CD14-positive monocyte (primary cell): ENCODE results near the gene ACY1. TPM values are rescaled to one million over a fixed set of nuclear protein-coding genes. Genes with fewer than 3 reads are reported as not detected.
A peak's percentile ranks its signal among the peaks of the same experiment; 100 is the strongest.

Experiments used
- DNase-seq, 3 donors: peaks; one replicate each; pipeline ENCODE4 v3.0.0-alpha.2; 2011 to 2022
- H2AFZ ChIP-seq: 2 replicates; pipeline ENCODE4 v1.6.0; 2012; ENCODE audit warnings: mild to moderate bottlenecking, low read depth, low read length, inconsistent platforms; ENCODE audit not compliant: insufficient read depth, poor library complexity, severe bottlenecking
- H3K27ac ChIP-seq, 2 donors: 1 replicate in 1 of 2; 2 replicates in 1 of 2; pipeline ENCODE4 v1.5.1; 2012 to 2013; ENCODE audit warnings: low read length in 2 of 2, control low read depth in 1 of 2, inconsistent platforms in 1 of 2, low read depth in 1 of 2, mild to moderate bottlenecking in 1 of 2
- H3K27me3 ChIP-seq, 2 donors: one replicate each; pipeline versions ENCODE4 v1.6.0 to v1.6.1; 2011 to 2013; ENCODE audit warnings: low read length in 2 of 2; ENCODE audit not compliant: control insufficient read depth in 2 of 2, insufficient read depth in 2 of 2
- H3K36me3 ChIP-seq, 2 donors: replicated peaks in 1 of 2; 1 replicate in 1 of 2; 2 replicates in 1 of 2; pipeline versions ENCODE4 v1.5.1 to v1.6.1; 2012 to 2013; ENCODE audit warnings: low read length in 2 of 2, control low read depth in 1 of 2, inconsistent platforms in 1 of 2, mild to moderate bottlenecking in 1 of 2; ENCODE audit not compliant: insufficient read depth in 2 of 2, control insufficient read depth in 1 of 2
- H3K4me1 ChIP-seq, 2 donors: 1 replicate in 1 of 2; 2 replicates in 1 of 2; pipeline versions ENCODE4 v1.5.1 to v1.6.1; 2012 to 2013; ENCODE audit warnings: low read length in 2 of 2, control low read depth in 1 of 2, inconsistent platforms in 1 of 2, mild to moderate bottlenecking in 1 of 2, moderate library complexity in 1 of 2; ENCODE audit not compliant: insufficient read depth in 2 of 2, control insufficient read depth in 1 of 2
- H3K4me2 ChIP-seq: replicated peaks from 2 replicates; pipeline ENCODE3; 2012; ENCODE audit warnings: low read length, moderate library complexity, mild to moderate bottlenecking; ENCODE audit not compliant: poor library complexity, severe bottlenecking; ENCODE audit errors: extremely low read depth
- H3K4me3 ChIP-seq, 3 experiments: fragments of 200-600 bp in 1 of 3; sonication (generic) in 1 of 3; replicated peaks in 1 of 3; 1 replicate in 2 of 3; 2 replicates in 1 of 3; pipeline ENCODE4 v1.5.1; 2011 to 2013; ENCODE audit warnings: low read length in 3 of 3, mild to moderate bottlenecking in 3 of 3, control low read depth in 2 of 3, low read depth in 2 of 3, inconsistent platforms in 1 of 3, moderate library complexity in 1 of 3
- H3K79me2 ChIP-seq: 2 replicates; pipeline ENCODE4 v1.6.0; 2012; ENCODE audit warnings: mild to moderate bottlenecking, control low read depth, inconsistent platforms, low read length, moderate library complexity; ENCODE audit not compliant: insufficient read depth
- H3K9ac ChIP-seq: 2 replicates; pipeline ENCODE4 v1.6.0; 2017; ENCODE audit warnings: low read length, mild to moderate bottlenecking; ENCODE audit not compliant: insufficient read depth, poor library complexity, severe bottlenecking
- H3K9me3 ChIP-seq, 2 donors: replicated peaks in 1 of 2; 1 replicate in 1 of 2; 2 replicates in 1 of 2; pipeline versions ENCODE4 v1.5.1 to v1.6.1; 2012 to 2013; ENCODE audit warnings: low read length in 2 of 2, control low read depth in 1 of 2; ENCODE audit not compliant: control insufficient read depth in 1 of 2, insufficient read depth in 1 of 2
- H4K20me1 ChIP-seq: 2 replicates; pipeline ENCODE4 v1.6.0; 2012; ENCODE audit warnings: mild to moderate bottlenecking, low read length, control low read depth, moderate library complexity; ENCODE audit not compliant: insufficient read depth
- H3K27ac Mint-ChIP-seq, 7 donors: one replicate each; pipeline ENCODE4 v1.8.0; 2020; ENCODE audit warnings: mild to moderate bottlenecking in 7 of 7, mixed read lengths in 7 of 7, moderate library complexity in 6 of 7, inconsistent platforms in 2 of 7
- H3K27me3 Mint-ChIP-seq, 3 donors: one replicate each; pipeline ENCODE4 v1.8.0; 2021 to 2022; ENCODE audit warnings: low read depth in 3 of 3, mild to moderate bottlenecking in 3 of 3, mixed read lengths in 3 of 3, moderate library complexity in 3 of 3, inconsistent platforms in 1 of 3
- H3K36me3 Mint-ChIP-seq, 2 donors: one replicate each; pipeline ENCODE4 v1.8.0; 2020; ENCODE audit warnings: mixed read lengths in 2 of 2, inconsistent platforms in 1 of 2, mild to moderate bottlenecking in 1 of 2
- H3K4me1 Mint-ChIP-seq: one replicate; pipeline ENCODE4 v1.8.0; 2020; ENCODE audit warnings: mild to moderate bottlenecking, mixed read lengths
- H3K4me3 Mint-ChIP-seq, 2 donors: one replicate each; pipeline ENCODE4 v1.8.0; 2020; ENCODE audit warnings: mild to moderate bottlenecking in 2 of 2, mixed read lengths in 2 of 2, moderate library complexity in 1 of 2
- H3K9me3 Mint-ChIP-seq, 7 donors: one replicate each; pipeline ENCODE4 v1.8.0; 2020 to 2022; ENCODE audit warnings: mixed read lengths in 7 of 7, mild to moderate bottlenecking in 6 of 7, moderate library complexity in 6 of 7, inconsistent platforms in 2 of 7
- WGBS: methylation state at CpG from one replicate; pipeline ENCODE4 v1.1.5; 2013; ENCODE audit warnings: missing lambda C conversion rate; ENCODE audit not compliant: insufficient coverage; 5-methylcytosine and 5-hydroxymethylcytosine counted together
- intact Hi-C, 2 donors: fragments of 100-400 bp; cut with micrococcal nuclease; formaldehyde crosslinking; loops; one replicate each; pipeline versions ENCODE4 v1.15.0 to v1.15.1; 2023
- polyA plus RNA-seq, 3 donors: library from polyadenylated mRNA; depleted of rRNA in 1 of 3; unstranded in 2 of 3; stranded (reverse) in 1 of 3; fragments of 300-500 nt in 2 of 3; fragments of >200 nt in 1 of 3; fragmentation: Illumina TruSeq in 2 of 3; gene quantifications; 1 replicate in 2 of 3; 2 replicates in 1 of 3; pipeline ENCODE4 v1.2.3, GENCODE V29; 2012 to 2021
- TF ChIP-seq, protein P1 (sequence below): fragments of 200-600 bp; IDR thresholded peaks from one replicate; pipeline ENCODE4 v1.8.0; 2022; ENCODE audit warnings: antibody characterized with exemption, mild to moderate bottlenecking

Gene ACY1
- polyA plus RNA-seq, 3 donors, result 13.3 to 18.0 (median 14.5) TPM

DNA sequence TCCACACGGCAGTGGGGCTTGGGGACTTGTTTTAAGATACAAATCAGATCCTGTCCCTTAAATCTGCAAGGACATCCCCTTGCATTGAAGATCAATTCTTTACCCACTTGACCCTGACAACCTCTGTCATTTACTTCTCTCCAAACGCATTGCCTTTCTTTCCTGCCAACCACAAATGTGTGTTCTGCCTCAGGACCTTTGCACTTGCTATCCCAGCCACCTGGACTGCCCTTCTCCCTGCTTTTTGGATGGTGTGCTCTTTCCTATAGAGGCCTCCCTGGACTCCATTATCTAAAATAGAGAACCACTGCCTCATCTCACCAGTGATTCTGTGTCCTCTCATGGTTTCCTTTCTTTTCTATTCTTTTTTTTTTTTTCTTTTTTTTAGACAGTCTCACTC, 13.8 kb downstream of the ACY1 start:
- no peak for DNase-seq
- Mint-ChIP-seq H3K27me3 (peaks cover 2 to 3% (median 2%) of the 10 kb centered on the region in 3 donors), H3K4me1 (peaks cover 28% of the 10 kb centered on the region), H3K9me3 (no peaks in the 10 kb centered on the region), H3K27ac (no peak overlapping the region), H3K4me3 (no peak overlapping the region), H3K36me3 (peaks cover 17 to 29% of the 10 kb centered on the region in 2 donors)
- H3K27me3 ChIP-seq, result no peaks in the 10 kb centered on the region
- H4K20me1 ChIP-seq, result peaks cover 29% of the 10 kb centered on the region
- H3K9ac ChIP-seq, result no peak overlapping the region
- TF ChIP-seq, protein P1, sequence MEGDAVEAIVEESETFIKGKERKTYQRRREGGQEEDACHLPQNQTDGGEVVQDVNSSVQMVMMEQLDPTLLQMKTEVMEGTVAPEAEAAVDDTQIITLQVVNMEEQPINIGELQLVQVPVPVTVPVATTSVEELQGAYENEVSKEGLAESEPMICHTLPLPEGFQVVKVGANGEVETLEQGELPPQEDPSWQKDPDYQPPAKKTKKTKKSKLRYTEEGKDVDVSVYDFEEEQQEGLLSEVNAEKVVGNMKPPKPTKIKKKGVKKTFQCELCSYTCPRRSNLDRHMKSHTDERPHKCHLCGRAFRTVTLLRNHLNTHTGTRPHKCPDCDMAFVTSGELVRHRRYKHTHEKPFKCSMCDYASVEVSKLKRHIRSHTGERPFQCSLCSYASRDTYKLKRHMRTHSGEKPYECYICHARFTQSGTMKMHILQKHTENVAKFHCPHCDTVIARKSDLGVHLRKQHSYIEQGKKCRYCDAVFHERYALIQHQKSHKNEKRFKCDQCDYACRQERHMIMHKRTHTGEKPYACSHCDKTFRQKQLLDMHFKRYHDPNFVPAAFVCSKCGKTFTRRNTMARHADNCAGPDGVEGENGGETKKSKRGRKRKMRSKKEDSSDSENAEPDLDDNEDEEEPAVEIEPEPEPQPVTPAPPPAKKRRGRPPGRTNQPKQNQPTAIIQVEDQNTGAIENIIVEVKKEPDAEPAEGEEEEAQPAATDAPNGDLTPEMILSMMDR, result no peak
- peak overlapping the region; percentile 16 for H2AFZ ChIP-seq
- no peaks in the 10 kb centered on the region for H3K9me3 ChIP-seq
- no peak overlapping the region for H3K27ac ChIP-seq
- H3K4me3 ChIP-seq, result no peak overlapping the region
- intact Hi-C loops, result loop anchor here in 1 of 2 donors (5.0 kb wide), 1 partner anchor 55 kb away; no protein-coding TSS in a partner anchor
- WGBS, result 79% methylated on average over 2 of the region's 2 CpGs
- H3K4me1 ChIP-seq, result peaks cover 17 to 24% of the 10 kb centered on the region in 2 donors
- H3K79me2 ChIP-seq, result peaks cover 24% of the 10 kb centered on the region
- no peak overlapping the region for H3K4me2 ChIP-seq
- peaks cover 24 to 27% of the 10 kb centered on the region in 2 donors for H3K36me3 ChIP-seq

DNA sequence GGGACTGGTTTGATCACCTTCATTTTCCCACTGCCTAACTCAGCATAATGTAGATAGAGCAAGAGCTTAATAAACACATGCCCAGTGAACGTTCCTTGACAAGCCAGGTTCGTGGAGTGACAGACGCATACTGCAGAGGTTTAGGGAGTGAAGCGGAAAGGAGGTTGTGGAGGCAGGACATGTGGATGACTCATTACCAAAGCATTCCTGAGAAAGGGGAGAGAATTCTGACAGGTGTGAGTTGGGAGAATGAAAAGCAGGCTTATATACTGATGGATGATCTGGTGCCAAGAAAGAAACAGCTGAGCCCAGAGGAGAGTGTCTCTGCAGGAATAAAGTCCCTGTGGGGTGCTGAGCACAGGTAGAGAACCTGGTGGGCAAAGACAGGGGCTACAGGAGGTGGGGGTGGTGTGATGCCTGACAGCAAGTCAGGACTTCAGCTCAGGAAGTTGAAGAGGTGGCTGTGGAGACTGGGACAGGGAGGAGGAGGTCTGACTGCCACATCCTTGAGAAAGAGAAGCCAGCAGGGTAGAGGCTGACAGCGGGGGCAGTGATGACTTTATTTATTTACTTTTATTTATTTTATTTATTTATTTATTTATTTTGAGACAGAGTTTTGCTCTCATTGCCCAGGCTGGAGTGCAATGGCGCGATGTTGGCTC, 14.7 kb downstream of the ACY1 start:
- Mint-ChIP-seq H3K27ac (no peak overlapping the region), H3K27me3 (peaks cover 2 to 7% (median 2%) of the 10 kb centered on the region in 3 donors), H3K9me3 (no peaks in the 10 kb centered on the region), H3K36me3 (peaks cover 14 to 20% of the 10 kb centered on the region in 2 donors), H3K4me3 (no peak overlapping the region), H3K4me1 (peaks cover 25% of the 10 kb centered on the region)
- no peak overlapping the region for H3K9ac ChIP-seq
- intact Hi-C loops, result loop anchor here in 1 of 2 donors (5.0 kb wide), 1 partner anchor 54 kb away; no protein-coding TSS in a partner anchor
- H3K36me3 ChIP-seq, result peaks cover 17 to 18% of the 10 kb centered on the region in 2 donors
- H3K4me1 ChIP-seq, result peaks cover 17 to 24% of the 10 kb centered on the region in 2 donors
- 91% methylated on average over 4 of the region's 7 CpGs for WGBS
- H3K79me2 ChIP-seq, result peaks cover 19% of the 10 kb centered on the region
- H3K27me3 ChIP-seq, result no peaks in the 10 kb centered on the region
- no peaks in the 10 kb centered on the region for H3K9me3 ChIP-seq
- no peak overlapping the region for H3K4me2 ChIP-seq
- no peak overlapping the region for H2AFZ ChIP-seq
- TF ChIP-seq, protein P1, result no peak
- H3K27ac ChIP-seq, result no peak overlapping the region
- DNase-seq, result no peak
- H3K4me3 ChIP-seq, result no peak overlapping the region
- peaks cover 20% of the 10 kb centered on the region for H4K20me1 ChIP-seq
